ENCODE data around the gene ASCL1.

ASCL1 gene

DNA sequence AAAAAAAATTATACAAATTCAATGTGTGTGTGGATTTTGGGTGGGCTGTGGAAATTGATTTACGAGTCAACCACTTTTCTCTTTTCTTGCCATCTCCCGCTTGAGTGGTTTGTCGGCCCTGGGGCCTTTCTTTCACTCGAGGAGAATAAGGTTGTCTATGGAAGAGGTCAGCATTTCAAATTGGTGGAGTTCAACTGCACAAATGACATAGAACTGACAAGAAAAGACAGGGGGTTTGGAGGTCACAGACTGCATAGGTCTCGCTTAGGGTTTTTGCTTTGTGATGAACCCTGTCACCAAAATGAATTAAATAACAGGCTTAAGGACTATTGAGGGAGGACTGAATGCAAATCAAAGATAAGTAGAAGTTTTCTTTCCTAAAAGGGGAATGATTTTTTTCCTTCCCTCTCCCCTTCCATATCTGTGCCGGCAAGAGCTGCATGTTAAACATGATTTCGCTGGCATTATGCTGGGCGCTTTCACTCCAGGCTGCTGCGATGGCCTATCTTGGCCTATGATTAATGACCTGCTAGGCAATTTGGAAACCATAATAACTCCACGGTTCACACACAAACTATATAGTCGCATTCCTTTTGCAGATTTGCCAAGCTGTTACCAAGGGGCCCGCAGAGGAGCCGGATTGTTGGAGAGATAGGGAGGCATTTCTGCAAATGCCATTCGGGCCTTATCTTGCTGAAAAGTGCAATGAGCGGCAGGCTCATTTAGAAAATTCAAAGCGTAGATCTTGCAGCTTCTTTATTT lies 20.7 kb downstream of the ASCL1 start:
- DNase-seq (ENCODE audit: low spot score): no peak

- DNase-seq (ENCODE audit: low spot score): no peak
Observed at GRCh38 chr12:102980350-102980749, 22.9 kb downstream of the ASCL1 start.

DNA sequence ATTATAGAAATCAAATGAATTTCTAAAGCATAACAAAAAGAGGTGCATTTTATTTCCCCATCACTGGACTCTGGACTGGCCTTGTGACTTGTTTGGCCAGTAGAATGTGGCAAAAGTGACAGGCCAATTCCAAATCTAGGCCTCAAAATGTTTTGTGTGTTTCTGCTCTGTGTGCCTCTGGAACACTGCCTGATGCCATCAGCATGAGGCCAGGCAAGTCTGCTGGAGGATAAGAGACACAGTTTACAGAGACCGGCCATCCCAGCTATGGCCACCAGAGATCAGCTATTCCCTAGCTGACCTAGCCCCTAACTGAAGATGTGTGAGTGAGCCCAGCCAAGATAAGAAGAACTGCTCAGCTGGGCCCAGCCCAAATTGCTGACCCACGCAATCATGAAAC lies 32.9 kb downstream of the ASCL1 start:
- no peak for DNase-seq (ENCODE audit: low spot score)

- DNase-seq (ENCODE audit: low spot score): no peak
Observed at GRCh38 chr12:102992297-102992696, 34.8 kb downstream of the ASCL1 start.

DNA sequence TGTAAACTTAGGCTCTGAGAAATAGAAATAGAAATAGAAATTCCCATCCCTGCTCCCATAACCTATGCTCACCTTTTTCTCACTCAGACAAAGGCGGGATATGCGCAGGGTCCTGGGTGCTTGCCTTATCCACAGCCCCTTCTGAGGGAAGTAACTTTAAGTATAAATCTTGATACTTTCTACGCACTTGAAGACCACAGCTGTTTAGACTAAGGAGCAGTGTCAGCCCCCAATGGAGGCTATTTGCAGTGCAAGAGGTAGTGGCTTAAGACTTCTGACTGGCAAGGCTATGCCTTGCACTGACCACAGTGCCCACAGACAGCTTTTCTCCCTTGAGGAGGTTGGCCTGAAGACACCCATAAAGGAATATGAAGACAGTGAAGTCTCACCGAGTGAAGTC lies 35.2 kb downstream of the ASCL1 start:
- no peak for DNase-seq (ENCODE audit: low spot score)

GRCh38 chr12:102993537-102993936 lies 36.1 kb downstream of the ASCL1 start:
- DNase-seq (ENCODE audit: low spot score): no peak

- DNase-seq (ENCODE audit: low spot score): no peak
Observed at GRCh38 chr12:102995372-102995771, 37.9 kb downstream of the ASCL1 start.

All from CD4-positive, alpha-beta T cell treated with Interleukin-2 at 100 ng/mL for 4 hours (primary cell).